HG03103 (cell line): ENCODE measurements around the gene EBF3.

Source experiments
- ATAC-seq: cut with Tn5 transposase; IDR thresholded peaks from one replicate; pipeline ENCODE4 v1.9.1; 2021; ENCODE audit warnings: low read depth; ENCODE audit not compliant: unreplicated experiment

Gene EBF3

DNA sequence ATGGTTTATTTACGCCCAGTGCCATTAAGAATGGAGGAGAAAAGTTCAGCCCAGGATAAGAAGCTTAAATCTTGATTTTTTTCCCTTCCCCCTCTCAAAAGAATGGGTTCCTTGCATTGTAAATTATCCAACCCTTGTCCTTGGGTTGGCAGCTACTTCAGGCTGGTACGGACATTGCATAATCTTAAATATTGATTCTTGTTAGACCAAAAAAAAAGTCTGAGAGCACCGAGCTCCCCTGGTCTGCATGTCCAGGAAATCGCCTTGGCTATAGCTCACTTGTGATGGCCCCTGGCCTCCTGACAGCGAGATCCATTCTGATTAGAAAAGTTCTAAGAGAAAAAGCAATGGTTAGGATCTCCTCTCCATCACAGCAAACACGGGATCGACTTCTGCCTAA lies 151.7 kb downstream of the EBF3 start:
- ATAC-seq: no peak

DNA sequence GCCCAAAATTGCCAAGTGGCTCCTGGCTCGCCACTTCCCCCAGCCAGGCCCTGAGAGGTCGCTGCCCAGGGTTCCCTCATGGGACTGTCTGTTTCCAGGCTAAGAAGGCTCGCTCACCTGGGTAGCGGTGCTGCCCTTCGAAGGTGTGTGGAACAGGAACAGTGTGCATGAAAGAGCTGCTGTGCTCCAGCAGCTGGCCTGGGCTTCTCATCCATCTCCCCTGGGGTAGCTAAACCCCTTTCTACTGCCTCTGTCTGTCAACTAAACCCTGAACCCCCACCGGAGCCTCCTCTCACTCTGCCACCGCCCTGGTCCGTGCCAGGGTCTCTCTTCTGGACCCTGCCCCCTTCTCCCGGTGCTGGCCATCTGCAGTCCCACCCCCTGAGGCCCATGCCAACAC lies 152.9 kb downstream of the EBF3 start:
- ATAC-seq: no peak

DNA sequence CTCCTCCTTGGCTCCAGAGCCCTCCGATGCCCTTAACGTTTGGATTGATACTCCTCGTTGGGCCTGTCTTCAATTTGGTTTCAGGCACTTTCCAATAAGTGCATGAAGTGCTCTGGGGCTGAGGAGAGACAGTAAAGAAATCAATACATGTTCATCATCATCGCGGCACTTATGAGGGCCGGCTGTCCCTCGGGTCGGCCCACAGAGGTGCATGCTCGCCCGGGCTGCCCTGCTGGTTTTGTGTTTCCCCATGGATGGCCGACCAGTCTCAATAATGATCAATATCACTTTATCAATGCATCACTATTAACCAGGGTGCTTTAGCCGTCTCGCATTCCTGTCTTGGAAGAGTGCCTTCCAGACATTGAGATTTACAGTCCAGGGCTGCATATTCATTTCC lies 154.2 kb downstream of the EBF3 start:
- ATAC-seq: no peak

DNA sequence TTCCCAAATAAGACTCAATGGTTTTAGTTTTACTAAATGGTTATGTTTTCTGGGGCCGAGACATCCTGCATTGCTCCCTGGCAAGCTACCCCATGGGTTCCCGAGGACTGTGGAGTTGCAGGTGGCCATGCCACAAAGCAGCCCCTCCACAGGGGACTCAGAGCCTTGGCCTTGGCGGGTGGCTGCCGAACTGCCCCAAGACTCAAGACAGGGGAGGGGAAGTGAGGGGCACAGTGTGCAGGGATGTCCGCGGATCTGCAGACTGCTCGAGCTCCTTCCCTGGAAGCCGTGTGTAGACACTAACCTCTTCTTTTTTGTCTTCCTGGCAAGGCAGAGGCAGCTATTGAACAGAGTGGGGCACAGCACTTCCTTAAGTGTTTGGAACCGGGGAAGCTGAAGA lies 154.6 kb downstream of the EBF3 start:
- ATAC-seq: no peak

DNA sequence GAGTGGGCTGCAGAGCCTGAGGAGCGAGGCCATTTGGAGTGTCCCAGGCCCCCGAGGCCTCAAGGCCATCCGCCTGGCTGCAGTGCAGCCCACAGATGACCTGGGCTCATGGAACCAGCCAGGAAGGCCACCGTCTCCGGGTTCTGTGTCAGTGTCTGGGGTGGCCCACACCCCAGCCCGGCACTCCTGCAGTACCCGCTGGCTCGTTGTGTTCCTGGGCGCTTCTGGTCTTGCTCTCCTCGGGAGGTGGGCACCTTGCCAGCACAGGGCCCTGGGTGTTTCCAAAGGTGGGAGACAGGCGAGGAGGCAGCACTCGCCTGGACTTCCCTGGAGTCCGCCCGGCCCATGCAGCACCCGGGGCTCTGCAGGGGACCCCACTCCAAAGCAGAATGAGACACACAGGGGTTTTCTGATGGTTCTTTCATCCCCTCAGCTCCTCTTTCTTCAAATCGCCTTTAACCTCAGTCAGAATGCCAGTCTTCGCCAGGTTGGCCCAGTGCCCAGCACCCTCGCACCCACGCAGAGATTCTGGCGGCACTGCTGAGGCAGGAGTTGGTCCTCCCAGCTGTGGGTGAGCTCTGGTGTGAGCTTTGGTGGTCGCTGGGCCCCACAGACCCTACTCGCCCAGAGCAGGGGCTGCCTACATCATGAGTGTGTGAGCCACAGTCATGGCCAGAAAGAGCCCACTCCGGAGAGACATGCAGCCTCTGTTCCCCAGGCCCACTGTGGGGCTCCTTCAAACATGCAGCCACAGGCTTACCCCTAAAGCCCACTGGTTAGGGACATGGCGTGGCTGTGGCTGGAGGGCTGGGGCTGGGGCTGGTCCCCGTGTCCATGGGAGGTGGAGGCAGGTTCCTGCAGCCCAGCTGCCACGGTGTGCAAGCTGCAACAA lies 155.7 kb downstream of the EBF3 start:
- ATAC-seq: no peak

DNA sequence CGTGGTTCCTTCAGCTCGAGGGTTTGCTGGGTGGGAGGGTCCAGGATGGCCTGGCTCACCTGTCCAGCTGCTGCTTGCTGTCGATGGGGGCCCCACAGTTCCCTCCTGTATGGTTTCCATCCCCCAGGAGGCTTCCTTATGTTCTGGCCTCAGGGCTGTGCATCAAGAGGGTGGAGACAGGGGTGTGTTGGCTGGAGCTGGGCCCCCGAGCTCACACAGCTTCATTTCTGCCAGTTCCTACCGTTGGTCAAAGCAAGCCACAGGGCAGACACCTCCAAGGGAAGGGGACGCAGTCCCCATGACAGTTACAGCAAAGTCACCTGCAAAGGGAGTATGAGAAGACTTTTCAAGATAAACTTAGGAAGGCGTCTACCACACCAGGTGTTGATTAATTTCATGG lies 156.9 kb downstream of the EBF3 start:
- ATAC-seq: no peak

DNA sequence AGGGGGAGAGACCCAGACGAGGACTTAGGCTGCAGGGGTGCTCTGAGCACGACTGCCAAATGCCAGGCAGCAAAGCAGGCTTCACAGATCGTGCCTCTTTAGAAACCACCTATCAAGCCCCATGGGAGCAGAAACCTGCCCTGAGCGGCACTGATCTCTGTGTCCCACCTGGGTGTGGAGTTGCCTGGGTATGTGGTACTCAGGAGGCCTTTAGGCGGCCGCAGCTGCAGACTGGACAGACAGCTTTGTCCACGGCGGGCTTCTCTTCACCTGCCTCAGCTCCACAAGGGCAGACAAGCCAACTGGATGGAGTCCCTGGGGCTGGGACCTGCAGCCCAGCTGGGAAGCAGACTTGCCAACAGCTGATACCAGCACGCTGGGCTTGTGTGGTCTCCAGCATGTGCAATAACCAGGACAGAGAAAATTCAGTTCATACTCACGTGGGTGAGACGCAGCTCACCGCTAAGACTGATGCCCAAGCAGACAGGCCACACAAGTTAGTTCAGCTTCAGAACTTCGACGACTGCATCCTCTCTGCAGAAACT lies 163.2 kb downstream of the EBF3 start:
- no peak for ATAC-seq

DNA sequence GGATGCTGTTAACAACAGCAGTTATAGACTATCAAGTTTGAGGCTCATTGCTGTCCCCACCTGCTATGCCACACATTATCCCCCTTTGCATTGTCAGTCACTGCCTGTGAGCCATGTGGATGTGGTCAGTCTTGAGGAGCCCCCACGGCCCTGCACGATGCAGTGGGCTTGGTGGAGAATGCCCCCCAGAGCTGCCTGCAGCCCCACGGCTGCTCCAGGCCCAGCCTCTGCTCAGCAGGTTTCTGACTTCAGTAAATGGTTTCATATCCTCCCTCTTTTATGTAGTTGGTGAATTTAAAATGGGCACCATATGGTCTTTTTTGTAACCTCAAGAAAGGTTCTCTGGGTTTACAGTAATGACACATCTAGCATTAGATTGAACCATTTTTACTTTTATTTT lies 164.1 kb downstream of the EBF3 start:
- ATAC-seq: no peak

DNA sequence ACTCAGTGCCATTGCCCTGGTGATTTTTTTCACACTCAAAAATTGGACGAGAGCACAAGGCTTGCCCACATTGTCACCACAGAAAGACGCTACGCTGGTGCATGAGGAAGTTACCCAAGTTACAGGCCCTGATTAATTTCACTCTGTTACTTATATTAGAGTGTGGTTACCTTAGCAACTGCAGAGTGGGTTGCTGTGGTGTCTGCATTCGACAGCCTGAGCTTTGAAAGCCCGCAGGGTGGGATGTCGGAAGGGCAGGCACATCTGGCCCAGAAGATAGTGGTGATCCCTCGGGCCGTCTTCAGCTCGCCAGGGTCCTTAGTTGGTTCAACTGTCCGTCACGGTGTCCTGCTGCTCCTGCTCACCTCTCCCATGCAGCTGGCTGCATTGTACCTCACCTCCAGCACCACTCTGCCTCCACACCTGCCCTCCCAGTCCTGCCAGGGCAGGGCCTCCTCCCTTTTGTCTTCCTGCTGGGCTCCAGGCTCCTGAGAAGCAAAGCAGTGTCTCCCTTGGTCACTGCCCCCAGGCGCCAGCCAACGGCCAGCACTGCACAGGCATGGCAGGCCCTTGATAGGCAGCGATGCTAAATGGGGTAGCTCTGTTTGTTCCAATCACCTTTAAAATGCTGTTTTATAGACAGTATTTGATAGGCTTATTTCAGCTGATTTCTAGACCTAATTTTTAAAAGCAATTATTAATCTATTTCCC lies 167.2 kb downstream of the EBF3 start:
- no peak for ATAC-seq

DNA sequence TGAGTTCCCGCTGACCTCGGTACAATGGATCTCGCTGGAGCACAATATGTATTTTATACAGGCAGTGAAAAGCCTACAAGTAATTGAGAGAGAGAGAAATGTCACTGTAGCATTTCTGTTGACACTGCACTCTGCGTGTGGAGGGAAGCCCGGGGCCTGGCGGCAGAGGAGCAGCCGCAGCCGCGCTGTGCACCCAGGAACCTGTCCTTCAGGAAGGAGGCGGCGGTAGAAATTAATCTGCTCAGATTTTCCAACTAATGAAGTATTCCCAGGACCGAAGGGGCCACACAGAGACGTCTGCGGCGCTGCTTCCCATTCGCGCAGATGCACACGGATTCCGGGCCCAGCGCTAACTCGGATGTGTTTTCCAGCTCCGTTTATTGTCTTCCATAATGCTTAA lies 170.1 kb downstream of the EBF3 start:
- no peak for ATAC-seq

DNA sequence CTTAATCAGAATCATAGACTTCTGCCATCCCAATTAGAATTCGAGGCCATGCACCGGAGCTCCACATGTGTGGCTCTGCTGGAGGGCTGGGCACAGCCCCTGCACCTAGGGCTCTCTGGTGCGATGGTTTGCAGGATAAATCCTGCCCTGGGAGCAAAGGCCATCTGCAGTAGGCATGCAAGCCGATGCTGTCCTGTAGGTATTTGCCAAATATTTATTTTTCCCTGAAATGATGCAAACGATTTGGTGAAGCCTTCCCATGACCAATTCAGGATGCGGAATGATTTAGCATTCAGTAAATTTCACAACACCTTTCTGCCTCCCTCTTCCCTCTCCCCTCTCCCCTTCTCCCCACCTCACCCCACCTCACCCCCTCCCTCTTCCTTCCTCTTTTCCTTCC lies 170.6 kb downstream of the EBF3 start:
- ATAC-seq: no peak

DNA sequence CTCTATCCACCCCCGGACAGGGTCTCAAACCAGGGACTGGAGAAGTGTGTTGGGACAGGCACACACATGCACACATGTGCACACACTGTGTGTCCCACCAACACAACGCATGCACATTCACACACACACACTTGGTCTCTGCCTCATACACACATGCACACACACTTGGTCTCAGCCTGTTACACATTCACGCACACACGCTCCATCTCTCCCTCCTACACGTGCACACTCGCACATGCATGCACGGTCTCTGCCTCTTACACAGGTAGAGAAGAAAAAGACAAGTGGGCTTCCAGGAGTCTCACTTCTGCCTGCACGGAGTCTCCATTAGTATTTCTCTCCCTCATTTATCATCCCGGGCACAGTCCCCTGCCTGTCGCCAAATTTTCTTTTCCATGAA lies 171.2 kb downstream of the EBF3 start:
- no peak for ATAC-seq

DNA sequence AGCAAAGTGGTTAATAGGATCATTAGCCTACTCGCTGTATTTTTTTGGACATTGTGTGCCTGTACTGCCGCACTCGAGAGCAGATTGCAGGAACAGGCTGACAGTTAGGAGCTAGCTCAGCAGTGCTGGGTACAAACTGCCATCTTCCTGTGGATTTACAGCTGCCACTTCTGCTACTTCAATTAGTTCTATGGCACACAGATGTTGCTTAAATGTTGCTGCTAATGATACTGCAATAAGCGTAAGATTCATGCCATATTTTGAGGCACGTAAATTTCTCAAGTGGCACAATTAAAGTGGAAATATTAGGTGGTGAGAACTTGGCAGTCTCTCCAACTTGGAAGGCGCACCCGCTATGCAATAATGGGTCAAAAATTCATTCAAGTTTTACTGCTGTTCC lies 171.9 kb downstream of the EBF3 start:
- ATAC-seq: no peak

DNA sequence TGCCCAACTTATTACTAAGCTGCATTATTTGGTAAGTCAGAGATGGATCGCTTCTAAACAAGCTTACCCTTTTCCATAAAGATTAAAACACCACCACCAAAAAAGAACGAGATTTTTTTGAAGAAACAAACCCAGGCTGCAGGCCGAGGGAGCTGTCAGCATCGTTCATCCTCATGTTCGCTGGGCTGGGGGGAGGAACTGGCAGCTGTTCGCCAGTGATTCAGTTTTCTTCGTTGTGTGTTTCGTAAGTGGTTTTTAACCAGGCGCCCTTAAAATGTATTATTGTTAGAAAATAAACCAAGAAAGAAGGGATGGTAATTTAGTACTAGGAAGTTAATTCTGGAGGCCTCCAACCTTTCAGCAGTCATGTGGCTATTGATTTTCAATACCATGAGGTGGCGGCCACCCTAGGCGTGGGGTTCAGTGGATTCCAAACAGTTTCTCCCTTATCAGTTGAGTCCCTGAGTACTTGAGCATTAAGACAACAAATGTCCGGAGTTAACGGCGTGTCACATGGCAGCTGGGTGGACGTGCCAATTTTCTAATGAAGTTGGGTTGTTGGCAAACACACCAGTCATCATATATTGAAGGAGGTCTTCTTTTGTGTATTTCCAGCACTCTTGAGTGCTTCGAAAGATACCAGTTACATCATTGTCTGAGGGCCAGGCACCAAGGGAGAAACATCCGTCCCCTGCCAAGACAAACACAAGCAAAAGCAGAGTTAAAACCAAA lies 173.2 kb downstream of the EBF3 start:
- no peak for ATAC-seq

DNA sequence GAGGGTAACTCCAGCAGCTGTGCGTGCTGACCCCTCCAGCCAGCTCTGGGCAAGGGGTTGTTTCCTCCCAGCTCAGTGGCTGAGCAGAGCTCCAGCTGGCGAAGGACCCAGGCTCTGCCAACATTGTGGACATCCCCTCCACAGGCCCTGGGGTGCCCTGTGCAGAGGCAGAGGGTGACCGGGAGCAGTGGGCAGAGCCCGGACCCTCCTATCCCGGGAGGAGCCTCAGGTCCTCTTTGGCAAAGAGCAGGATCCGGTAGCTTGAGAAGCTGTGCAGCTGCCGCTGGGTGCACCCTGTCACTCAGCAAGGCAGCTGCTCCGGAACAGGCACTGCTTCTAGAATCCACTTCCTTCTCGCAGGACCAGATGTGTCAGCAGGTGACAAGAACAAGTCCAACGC lies 175.9 kb downstream of the EBF3 start:
- no peak for ATAC-seq

DNA sequence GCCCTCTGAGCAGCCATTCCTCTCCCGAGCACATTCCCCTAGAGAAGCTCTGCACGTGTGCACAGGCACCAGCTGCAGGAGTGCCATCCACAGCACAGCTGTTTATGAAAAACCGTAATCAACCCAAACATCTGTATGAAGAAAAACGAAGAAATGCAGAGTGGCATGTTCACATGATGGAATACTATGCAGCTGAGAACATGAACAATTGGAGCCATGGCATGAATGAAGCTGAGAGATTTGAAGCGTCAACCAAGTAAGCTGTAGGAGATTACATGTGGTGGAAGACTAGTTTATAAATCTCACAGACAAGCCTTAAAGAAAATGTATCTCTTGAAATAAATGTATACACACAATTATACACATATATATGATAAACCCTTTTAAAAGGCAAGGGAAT lies 176.5 kb downstream of the EBF3 start:
- ATAC-seq: no peak

DNA sequence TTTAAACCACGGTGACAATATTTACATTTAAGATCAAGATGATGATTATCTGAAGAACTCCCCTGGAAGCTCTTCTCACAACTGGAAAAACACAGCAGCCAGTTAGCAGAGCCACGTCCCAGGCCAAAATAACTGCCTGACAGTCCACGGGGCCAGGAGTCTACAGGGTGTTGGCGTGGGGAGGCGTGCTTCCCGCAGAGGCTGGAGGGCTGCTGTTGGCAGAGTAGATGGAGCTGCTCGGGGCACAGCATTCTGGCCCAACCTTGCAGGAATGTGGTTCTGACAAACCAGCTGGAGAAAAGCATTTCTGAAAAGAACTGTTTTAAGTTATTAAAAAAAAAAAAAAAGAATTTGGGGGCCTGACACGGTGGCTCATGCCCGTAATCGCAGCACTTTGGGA lies 177.9 kb downstream of the EBF3 start:
- ATAC-seq: no peak

DNA sequence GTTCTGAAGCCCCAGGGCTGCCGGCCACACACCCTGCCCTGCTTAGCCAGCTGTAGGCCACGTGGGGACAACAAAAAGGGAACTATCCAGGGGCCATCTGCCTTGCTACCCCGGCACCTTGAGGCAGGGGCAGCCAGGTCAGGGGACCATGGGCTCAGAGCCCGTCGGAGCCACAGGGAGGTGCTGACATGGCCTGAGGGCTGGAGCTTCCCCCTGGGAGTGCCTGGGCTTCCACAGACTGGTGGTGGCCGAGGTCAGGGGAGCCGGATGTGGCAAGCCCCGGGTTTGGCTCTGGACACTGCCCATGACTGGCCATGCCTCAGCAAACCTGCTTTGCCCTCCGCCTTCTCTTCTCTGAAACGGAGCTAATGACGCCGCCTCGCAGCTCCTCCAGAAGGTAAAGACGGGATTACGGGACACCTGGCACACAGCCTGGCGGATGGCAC lies 178.5 kb downstream of the EBF3 start:
- ATAC-seq: no peak
